Mesothelial cell of epicardium (in vitro differentiated cells): ENCODE measurements around the gene BIRC7. TPM values are rescaled to one million over a fixed set of nuclear protein-coding genes. Genes with fewer than 3 reads are reported as not detected.
A peak's percentile ranks its signal among the peaks of the same experiment; 100 is the strongest.

Experiments
- DNase-seq, 2 experiments: peaks; one replicate each; pipeline ENCODE4 v3.0.0; 2021; ENCODE audit warnings: low spot score in 2 of 2; ENCODE audit not compliant: unreplicated experiment in 2 of 2
- H3K27ac Mint-ChIP-seq: 2 replicates; pipeline ENCODE4 v1.8.0; 2021; ENCODE audit warnings: mixed read lengths
- H3K27me3 Mint-ChIP-seq: 2 replicates; pipeline ENCODE4 v1.8.0; 2021; ENCODE audit warnings: low read depth, mixed read lengths
- H3K36me3 Mint-ChIP-seq: 2 replicates; pipeline ENCODE4 v1.8.0; 2021; ENCODE audit warnings: mixed read lengths
- H3K4me1 Mint-ChIP-seq: 2 replicates; pipeline ENCODE4 v1.8.0; 2021; ENCODE audit warnings: mixed read lengths
- H3K4me3 Mint-ChIP-seq: 2 replicates; pipeline ENCODE4 v1.8.0; 2021; ENCODE audit warnings: mild to moderate bottlenecking, moderate library complexity, mixed read lengths
- H3K9me3 Mint-ChIP-seq: 2 replicates; pipeline ENCODE4 v1.8.0; 2021; ENCODE audit warnings: mixed read lengths
- CTCF ChIP-seq: fragments of 200-600 bp; sonication (generic); IDR thresholded peaks from one replicate; pipeline ENCODE4 v1.5.0; 2021; ENCODE audit warnings: antibody characterized with exemption; ENCODE audit not compliant: unreplicated experiment
- total RNA-seq: library from RNA; stranded (reverse); gene quantifications from 3 replicates; pipeline ENCODE4 v1.2.1, GENCODE V29; 2021

Gene BIRC7
- total RNA-seq, 1 donor from 2014 or later = 0.36 TPM

- no peak for DNase-seq
- no peak for TF ChIP-seq CTCF
- peaks cover 25% of the 10 kb centered on the region for H3K4me1 Mint-ChIP-seq
- H3K9me3 Mint-ChIP-seq = no peaks in the 10 kb centered on the region
- no peaks in the 10 kb centered on the region for H3K36me3 Mint-ChIP-seq
- H3K27me3 Mint-ChIP-seq = no peaks in the 10 kb centered on the region
- no peak overlapping the region for H3K27ac Mint-ChIP-seq
- H3K4me3 Mint-ChIP-seq = peak overlapping the region; percentile 53
Observed at GRCh38 chr20:63274381-63275228, 38.9 kb downstream of the BIRC7 start.

- peaks cover 23% of the 10 kb centered on the region for H3K4me1 Mint-ChIP-seq
- TF ChIP-seq CTCF = no peak
- no peak overlapping the region for H3K4me3 Mint-ChIP-seq
- H3K9me3 Mint-ChIP-seq = no peaks in the 10 kb centered on the region
- no peak overlapping the region for H3K27ac Mint-ChIP-seq
- no peak for DNase-seq
- H3K27me3 Mint-ChIP-seq = no peaks in the 10 kb centered on the region
- H3K36me3 Mint-ChIP-seq = no peaks in the 10 kb centered on the region
Observed at GRCh38 chr20:63275825-63276224, 40.1 kb downstream of the BIRC7 start.

GRCh38 chr20:63276956-63277355 is 41.3 kb downstream of the BIRC7 start:
- no peak for TF ChIP-seq CTCF
- DNase-seq = no peak
- Mint-ChIP-seq H3K4me1 (peaks cover 17% of the 10 kb centered on the region), H3K9me3 (no peaks in the 10 kb centered on the region), H3K36me3 (no peaks in the 10 kb centered on the region), H3K4me3 (no peak overlapping the region), H3K27ac (no peak overlapping the region), H3K27me3 (no peaks in the 10 kb centered on the region)

- Mint-ChIP-seq H3K4me3 (no peak overlapping the region), H3K9me3 (no peaks in the 10 kb centered on the region), H3K27ac (no peak overlapping the region), H3K36me3 (no peaks in the 10 kb centered on the region), H3K27me3 (no peaks in the 10 kb centered on the region), H3K4me1 (peaks cover 17% of the 10 kb centered on the region)
- no peak for TF ChIP-seq CTCF
- DNase-seq = no peak
Observed at GRCh38 chr20:63277466-63278272, 42.0 kb downstream of the BIRC7 start.

GRCh38 chr20:63278661-63279060 is 43.0 kb downstream of the BIRC7 start:
- TF ChIP-seq CTCF = no peak
- H3K4me3 Mint-ChIP-seq = no peak overlapping the region
- DNase-seq = no peak
- no peak overlapping the region for H3K27ac Mint-ChIP-seq
- no peaks in the 10 kb centered on the region for H3K36me3 Mint-ChIP-seq
- no peaks in the 10 kb centered on the region for H3K9me3 Mint-ChIP-seq
- H3K4me1 Mint-ChIP-seq = peaks cover 13% of the 10 kb centered on the region
- H3K27me3 Mint-ChIP-seq = no peaks in the 10 kb centered on the region
